NCI-H187 treated with DMSO at 0.1 percent for 48 hours (cell line): ENCODE data around the gene UBAP2L.
"Not testable (repeated sequence)": the region's sequence is repeated elsewhere in the genome, so short reads cannot be mapped to it uniquely, and the experiment has no call there.

Source experiments
- DNase-seq: peaks from one replicate; lab custom pipeline; 2025; lab: John Stamatoyannopoulos, UW

UBAP2L gene

GRCh38 chr1:154240294-154240833 lies 19.6 kb downstream of the UBAP2L start:
- DNase-seq = no peak

DNA sequence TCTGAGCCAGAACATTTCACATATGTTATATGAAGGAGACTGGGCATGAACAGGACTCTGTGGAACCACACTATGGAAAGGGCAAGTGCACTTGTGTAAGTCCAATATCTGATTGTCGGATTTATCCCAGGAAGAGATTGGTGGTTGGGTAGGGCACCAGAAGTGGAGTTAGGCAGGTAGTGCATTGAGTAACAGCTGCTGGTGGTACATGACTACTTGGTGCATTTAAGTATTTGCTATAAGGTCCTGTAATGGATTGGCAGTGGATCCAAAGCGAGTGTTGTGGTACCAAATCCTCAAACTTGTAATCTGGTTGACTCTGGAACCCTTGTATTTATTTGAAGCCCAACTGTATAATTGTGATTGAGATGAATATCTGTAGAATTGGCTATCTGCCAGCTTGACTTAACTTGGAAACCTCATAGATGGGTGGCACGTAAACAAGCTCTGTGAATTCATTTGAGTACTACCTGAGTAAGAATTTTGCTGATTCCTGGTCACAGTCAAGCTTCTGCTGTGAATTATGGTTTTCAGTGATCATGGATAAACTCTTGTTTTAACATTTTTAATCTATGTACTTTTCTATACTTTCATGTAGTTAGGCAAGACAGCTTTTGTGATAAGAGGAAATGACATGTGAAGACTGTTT lies 21.1 kb downstream of the UBAP2L start:
- no peak for DNase-seq

DNA sequence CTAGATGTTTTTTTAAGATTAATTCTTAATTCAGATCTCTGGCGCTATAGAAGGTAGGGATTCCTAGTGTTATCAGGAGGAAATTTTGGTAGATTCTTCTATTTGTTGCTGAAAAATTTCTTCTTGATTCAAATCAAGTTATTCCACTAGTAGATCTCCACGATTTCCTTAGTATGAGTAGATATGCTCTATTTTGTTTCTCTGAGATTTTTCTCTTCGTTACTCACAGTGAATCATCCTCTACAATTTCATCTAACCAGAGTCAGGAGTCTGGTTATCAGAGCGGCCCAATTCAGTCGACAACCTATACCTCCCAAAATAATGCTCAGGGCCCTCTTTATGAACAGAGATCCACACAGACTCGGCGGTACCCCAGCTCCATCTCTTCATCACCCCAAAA lies 32.9 kb downstream of the UBAP2L start:
- no peak for DNase-seq

- DNase-seq = no peak
Observed at GRCh38 chr1:154256686-154257085, 35.9 kb downstream of the UBAP2L start.

- DNase-seq = no peak
Observed at GRCh38 chr1:154258784-154259183, 38.0 kb downstream of the UBAP2L start.

- DNase-seq = no peak
Observed at GRCh38 chr1:154260127-154260526, 39.4 kb downstream of the UBAP2L start.

- no peak for DNase-seq
Observed at GRCh38 chr1:154263465-154264332, 42.9 kb downstream of the UBAP2L start.

DNA sequence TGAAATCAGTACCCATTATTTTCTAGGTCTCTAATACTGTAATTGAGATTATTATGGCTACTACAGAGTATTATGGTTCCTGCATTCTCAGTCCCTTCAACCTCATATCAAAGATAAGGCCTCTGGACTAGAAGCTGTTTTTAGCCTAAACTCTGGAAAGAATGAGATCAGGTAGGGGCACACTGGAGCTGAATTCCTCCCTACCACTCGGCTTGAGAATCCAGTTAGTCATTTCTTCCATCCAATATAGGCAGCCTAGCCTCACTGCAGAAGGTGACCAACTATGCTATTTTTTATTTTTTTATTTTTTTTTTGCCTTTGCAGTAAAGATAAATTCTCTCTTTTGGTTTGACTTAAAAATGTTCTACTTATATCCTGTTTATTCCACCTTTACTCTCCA lies 43.7 kb downstream of the UBAP2L start:
- DNase-seq = no peak

DNA sequence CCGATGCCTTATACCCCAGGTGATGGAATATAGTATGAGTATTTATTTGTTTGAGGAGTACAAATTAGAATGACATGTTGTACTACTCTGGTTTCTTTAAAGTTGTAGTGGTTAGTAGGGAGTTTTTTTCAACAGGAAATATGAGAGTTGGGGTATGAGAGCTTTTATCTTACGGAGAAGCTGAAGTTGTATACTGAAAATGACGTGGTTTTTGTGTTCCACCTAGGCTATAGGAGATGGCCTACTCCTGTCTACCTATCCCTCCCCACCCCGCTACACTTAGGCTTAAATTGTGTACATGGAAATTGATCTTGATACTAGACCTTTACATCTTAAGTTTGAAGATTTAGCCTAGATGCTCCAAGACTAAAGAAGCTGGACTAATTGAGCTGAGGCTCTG lies 44.8 kb downstream of the UBAP2L start:
- no peak for DNase-seq

- no peak for DNase-seq
Observed at GRCh38 chr1:154270833-154271232, 50.1 kb downstream of the UBAP2L start.

DNA sequence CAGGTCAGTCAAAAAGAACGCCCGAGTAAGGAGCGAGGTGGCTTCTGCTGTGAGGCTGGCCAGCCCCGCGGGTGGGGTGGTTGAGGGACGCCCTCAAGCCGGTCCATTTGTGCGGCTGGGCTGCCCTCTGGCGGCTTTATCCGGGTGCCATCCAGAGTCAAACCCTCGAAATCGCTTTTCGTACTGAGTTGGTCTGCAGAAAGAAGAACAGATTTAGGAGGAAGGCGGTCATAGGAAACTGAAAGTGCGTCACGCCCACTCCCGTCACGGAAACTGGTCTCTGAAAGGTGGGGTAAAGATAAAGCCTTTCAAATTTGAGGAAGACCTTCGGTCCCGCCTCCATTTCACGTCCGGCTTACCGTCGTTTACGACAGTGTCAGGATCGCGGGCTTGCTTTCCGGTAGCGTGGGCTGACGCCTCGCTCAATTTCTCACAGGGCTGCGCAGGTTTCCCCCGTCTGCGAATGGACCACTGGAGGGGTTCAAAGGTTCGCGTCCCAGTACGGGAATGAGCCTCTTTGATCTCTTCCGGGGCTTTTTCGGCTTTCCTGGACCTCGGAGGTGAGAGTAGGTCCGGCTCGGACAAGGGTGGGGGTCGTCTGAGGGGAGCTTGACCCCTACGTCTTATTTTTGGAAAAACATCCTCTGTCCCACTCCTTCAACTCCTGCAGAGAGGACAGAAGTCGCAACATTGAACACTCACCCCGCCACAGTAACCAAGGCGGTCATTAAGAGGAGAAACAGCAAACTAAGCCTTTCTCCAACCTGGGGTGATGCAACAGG lies 51.7 kb downstream of the UBAP2L start, which contains the start of gene HAX1:
Gene HAX1, plus strand, starts transcription at position 413 of the 782 bp plus-strand sequence. Its CDS starts 95 bp downstream, at position 508.
- peak; percentile 83 for DNase-seq

DNA sequence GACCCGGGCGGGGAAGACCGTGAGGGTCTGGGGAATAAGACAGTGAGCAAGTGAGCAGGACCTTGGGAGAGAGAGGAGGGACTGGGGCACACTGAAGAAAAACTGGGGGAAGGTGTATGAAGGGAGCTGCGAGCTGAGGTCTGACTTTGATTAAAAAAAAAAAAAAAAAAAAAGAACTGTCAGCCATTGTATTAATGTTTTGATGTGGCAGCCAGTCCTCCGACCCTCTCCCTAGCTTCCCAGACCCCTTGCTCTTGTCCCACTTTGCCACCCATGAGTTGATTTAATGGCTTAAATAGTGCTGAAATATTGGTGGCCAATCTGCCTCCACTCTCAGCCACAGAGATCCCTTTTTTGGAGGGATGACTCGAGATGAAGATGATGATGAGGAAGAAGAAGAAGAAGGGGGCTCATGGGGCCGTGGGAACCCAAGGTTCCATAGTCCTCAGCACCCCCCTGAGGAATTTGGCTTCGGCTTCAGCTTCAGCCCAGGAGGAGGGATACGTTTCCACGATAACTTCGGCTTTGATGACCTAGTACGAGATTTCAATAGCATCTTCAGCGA lies 52.3 kb downstream of the UBAP2L start:
- no peak for DNase-seq

GRCh38 chr1:154276797-154277196 lies 56.0 kb downstream of the UBAP2L start:
- no peak for DNase-seq

DNA sequence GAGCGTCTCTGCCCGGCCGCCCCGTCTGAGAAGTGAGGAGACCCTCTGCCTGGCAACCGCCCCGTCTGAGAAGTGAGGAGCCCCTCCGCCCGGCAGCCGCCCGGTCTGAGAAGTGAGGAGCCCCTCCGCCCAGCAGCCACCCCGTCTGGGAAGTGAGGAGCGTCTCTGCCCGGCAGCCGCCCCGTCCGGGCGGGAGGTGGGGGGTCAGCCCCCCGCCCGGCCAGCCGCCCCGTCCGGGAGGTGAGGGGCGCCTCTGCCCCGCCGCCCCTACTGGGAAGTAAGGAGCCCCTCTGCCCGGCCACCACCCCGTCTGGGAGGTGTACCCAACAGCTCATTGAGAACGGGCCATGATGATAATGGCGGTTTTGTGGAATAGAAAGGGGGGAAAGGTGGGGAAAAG lies 66.8 kb downstream of the UBAP2L start:
- not testable (repeated sequence) for DNase-seq

DNA sequence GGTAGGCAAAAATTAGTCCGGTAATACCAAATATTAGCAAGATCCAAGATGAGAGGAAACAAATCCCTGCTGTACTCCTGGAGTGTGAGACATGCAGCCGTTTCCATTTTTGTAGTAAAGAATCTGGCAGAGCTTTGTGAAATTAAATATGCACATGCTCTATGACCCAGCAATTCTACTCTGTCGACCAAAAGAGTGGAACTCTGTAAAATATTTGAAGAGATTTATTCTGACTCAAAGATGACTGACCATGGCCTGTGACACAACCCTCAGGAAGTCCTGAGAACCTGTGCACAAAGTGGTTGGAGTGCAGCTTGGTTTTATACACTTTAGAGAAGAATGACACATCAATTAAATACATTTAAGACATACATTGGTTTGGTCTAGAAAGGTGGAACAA lies 67.9 kb downstream of the UBAP2L start:
- DNase-seq = no peak

GRCh38 chr1:154290921-154291320 lies 70.2 kb downstream of the UBAP2L start:
- DNase-seq = no peak

GRCh38 chr1:154295408-154296235 lies 74.9 kb downstream of the UBAP2L start:
- DNase-seq = no peak

- no peak for DNase-seq
Observed at GRCh38 chr1:154301582-154301981, 80.8 kb downstream of the UBAP2L start.

GRCh38 chr1:154304664-154305337 lies 84.0 kb downstream of the UBAP2L start:
- no peak for DNase-seq

DNA sequence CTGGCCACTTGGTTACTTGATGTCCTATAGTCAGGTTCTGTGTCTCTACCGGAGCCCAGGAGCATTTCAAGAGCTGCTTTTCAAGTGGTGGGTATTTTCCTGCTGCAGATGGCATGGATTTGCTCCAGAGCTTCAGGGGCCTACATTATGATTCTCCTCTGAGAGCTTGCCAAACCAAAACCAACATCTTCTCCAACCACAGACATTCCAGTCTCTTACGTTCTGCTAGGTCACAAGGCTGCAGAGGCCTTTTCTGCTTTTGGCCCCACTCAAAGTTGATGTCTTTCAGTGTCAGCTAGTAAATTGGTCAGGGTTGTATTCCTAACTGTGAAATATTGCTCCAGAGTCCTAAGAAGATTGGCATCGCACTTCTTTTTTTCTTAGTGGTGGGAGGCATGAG lies 85.4 kb downstream of the UBAP2L start:
- DNase-seq = no peak
